ENCODE results near the gene TUBG1. TPM values are rescaled to one million over a fixed set of nuclear protein-coding genes. Genes with fewer than 3 reads are reported as not detected.
A peak's percentile ranks its signal among the peaks of the same experiment; 100 is the strongest.
"Not testable (repeated sequence)": the region's sequence is repeated elsewhere in the genome, so short reads cannot be mapped to it uniquely, and the experiment has no call there.

TUBG1 gene
- polyA plus RNA-seq, 10 donors, result 29.7 to 39.5 (median 34.5) TPM

- peak; percentile 93 to 97 (median 95) for DNase-seq
Observed at GRCh38 chr17:42577532-42578281, 31.8 kb upstream of the TUBG1 start, which contains the start of gene PSMC3IP. PSMC3IP (minus strand) TSS chr17:42577729; CDS start chr17:42577686, 43 bp downstream.

DNA sequence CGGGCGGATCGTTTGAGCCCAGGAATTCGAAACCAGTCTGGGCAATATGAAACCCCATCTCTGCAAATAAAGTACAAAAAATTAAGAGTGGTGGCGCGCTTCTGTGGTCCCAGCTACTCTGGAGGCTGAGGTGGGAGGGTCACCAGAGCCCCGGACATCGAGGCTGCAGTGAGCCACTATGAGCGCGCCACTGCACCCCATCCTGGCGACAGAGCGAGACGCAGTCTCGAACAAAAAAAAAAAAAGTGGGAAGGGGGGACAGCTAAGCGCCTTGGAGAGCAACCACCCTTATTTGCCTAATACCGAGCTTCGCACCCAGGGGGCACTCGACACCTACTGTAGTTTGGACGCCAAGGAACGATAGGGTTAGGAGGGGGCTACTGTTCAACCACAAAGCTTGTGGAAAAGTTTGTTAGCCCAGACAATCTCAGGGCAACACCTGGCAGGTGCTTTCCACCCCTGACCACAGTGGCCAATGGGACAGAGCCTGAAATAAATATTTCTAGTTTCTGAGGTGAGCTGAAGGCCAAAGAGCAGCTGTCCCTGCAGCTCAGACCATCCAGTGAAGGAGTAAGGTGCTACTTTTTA is 31.1 kb upstream of the TUBG1 start:
- DNase-seq, result peak; percentile 68 to 85 (median 74)

GRCh38 chr17:42579794-42580551 is 29.5 kb upstream of the TUBG1 start:
- DNase-seq, result no peak

DNA sequence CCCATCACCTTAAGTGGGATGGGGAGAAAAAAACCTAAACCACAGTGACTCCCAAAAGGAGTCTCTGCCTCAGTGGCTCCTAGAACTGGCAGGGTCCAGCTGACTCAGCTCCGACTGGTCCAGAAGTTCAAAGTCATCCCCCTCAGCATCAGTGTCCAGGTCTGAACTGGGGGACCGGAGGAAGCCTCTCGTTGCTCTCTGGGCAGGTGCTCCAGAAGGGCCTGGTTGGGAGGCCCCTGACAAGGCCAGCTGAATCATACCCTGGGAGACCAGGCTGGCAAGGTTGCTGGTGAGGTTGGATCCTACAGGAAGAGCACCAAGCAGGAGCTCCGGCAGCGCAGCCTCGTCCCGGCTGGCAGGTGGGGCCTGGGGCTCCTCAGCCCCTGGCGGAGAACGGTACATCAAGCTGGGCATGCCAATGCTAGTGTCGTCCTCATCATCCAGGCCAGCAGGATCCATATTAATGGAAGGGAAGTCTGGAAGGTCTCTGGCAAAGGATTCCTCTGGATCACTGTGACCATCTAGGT is 27.7 kb upstream of the TUBG1 start:
- no peak for DNase-seq

DNA sequence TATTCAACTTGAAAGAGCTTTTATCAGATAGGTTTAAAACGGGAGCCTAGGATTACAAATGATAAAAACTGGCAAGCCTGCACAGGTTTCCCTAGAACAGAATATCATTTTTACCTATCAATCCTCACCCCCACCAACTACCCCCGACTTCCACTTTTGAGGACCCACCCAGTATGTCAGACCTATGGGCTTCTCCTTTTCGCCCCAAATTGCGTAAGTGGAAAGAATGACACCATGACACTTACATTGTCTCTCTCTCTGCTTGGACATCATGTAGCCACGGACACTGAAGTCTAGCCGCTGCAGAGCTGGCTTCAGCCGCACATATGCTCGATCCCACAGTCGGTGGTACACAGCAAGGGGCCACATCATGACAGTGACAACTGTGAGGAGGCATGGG is 24.6 kb upstream of the TUBG1 start:
- no peak for DNase-seq

DNA sequence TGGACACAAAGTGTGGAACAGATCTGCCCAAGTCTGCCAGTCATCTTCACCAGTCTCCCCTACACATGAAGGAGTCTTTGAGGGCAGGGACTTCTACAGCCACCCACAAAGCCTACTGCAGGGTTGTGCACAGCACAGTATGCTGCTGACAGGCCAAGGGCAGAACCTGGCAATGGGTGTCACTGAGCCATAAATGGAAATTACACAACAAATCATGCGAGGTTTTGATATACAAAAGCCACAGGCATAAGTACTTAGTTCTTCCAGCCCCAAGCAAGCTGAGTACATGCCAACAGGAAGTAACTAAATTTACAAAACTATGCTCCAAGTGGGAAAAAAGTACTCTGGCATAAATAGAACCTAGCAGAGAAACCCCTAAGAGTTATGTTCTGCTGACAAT is 24.1 kb upstream of the TUBG1 start:
- no peak for DNase-seq

DNA sequence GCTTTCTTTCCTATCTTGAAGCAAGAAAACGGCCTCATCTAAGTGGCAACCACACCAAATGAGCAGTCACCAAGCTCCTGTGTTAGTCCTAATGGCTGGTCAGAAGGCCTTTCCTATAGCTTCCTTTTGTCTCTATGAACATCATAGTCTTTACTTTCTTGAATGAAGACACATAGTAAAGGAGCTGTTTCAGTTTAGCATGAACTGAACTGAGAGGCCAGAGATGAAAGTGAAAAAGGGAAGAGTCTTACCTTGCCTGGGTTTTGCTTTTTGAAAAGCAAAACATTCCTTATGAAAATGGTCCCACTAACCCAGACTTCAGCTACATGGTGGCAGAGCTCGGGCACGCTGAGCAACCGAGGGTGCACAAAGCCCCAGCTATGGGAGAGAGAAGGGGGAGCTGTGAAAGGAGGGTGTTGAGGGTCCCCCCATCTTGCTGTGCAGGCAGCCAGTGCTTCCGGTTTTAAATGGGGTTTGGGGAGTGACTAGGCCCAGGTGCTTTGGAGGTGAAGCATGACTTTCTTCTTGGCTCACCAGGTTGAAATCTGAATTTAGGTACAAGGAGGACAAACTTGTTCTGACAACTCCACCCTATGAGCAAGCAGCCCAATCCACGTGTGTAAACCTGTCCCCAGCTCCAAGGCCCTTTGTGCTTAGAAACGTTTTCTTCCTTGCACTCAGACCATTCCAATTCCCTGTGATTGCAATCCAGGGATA is 22.8 kb upstream of the TUBG1 start:
- DNase-seq, result no peak

GRCh38 chr17:42590886-42591285 is 18.6 kb upstream of the TUBG1 start:
- no peak for DNase-seq

DNA sequence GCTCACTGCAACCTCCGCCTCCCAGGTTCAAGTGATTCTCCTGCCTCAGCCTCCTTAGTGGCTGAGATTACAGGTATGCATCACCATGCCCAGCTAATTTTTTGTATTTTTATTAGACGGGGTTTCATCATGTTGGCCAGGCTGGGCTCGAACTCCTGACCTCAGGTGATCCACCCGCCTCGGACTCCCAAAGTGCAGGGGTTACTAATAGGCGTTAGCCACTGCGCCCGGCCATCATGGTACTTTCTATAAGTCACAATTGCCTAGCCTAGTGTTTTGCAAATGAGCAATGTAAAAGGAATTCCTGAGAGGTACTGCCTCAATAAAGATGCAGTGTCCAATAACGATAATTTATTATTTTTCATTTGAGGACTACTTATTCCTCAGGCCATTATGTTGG is 18.1 kb upstream of the TUBG1 start:
- DNase-seq, result no peak

GRCh38 chr17:42596386-42596785 is 13.1 kb upstream of the TUBG1 start:
- DNase-seq, result no peak

DNA sequence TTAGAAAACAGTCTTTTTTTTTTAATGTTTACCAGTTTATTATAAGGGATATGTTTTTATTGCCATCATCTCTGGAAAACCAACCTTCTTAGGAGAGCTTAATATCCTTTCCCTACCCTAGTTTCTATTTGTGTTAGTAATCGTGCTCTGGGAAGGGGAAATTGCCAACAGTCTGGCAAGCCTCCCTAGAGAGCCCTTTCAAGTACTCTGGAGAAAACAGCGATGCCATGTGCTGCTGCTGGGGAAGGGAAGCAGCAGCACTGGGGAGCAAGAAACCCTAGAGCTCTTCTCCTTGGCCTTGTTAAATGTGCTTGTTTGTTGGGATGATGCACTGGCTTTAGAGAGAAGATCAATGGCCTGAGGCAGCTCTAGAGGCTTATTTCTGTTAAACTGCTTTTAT is 10.6 kb upstream of the TUBG1 start:
- DNase-seq, result no peak

DNA sequence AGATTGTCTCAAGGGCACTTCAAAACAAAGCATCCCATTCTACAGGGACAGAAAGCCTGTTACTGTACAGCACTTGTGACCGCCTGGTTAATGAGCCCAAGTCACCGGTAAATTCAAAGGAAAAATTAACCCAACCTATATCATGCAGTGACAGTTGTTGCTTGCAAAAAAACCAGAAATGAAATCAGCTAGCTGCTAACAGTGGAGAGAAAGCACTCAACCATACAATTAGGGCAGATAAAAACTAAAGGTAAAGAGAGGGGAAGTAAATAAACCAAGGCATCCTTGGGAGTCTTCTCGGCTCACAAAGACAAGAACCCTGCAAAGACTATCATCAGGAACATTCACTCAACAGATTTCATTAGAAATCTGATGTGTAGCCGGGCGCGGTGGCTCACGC is 6.2 kb upstream of the TUBG1 start:
- no peak for DNase-seq

- no peak for DNase-seq
Observed at GRCh38 chr17:42607769-42608168, 1.7 kb upstream of the TUBG1 start.

DNA sequence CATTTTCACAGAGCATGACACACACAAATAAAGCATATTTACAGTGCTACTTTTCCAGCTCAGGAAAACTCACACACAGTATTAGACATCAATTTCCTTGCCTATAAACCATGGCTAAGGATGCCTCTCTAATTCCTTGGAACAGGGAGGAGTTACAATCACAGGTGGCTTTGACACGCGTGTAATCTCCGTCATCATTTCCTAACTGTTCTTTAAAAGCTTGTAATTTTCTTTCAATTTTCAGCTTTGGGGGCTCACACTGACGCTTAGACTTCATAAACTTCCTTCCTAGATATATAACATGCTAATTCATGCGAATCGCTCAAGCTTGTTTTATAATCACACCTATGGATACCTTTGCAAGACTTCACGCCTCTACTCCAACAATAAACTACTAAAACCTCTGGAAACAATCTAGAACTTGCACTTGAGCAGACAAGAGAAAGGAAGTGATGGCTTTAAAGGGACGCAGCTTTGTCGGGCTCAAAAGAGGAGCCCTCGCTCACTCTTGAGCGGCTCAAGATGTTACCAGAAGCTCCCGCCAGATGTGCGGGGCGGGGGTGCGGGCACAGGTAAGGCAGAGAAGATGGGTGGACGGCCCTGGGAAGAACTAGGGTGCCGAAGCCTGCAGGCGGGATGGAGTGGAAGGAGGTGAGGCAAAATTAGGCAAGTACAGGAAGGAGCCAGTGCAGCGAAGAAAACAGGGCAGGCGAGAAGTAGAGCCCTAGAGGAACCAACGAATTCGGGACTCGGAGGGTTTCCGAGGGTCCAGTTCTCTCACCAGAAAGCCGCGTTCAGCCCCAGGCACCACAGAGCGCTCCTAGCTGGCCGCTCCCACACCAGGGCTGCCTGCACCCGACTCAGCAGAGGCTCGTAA is 940 bp upstream of the TUBG1 start:
- peak in 2 of 3 donors; percentile 3 to 17 for DNase-seq

GRCh38 chr17:42609814-42610801 is 625 bp downstream of the TUBG1 start:
- not testable (repeated sequence) for DNase-seq

DNA sequence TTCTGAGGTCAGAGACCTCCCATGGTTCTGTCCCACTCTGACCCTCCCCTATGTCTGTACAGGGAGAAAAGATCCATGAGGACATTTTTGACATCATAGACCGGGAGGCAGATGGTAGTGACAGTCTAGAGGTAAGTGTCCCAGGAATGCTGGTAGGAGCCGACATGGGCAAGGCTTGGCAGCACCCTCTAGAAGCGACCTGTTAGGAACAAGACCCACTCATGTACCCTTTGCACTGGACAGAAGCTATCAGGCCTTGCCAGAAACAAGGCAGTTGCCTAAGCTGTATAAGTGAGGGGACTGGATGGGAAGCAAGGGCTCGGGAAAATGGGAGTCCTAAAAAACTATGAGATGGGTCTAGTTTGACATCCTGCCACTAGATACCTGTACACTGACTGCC is 2.5 kb downstream of the TUBG1 start:
- no peak for DNase-seq

DNA sequence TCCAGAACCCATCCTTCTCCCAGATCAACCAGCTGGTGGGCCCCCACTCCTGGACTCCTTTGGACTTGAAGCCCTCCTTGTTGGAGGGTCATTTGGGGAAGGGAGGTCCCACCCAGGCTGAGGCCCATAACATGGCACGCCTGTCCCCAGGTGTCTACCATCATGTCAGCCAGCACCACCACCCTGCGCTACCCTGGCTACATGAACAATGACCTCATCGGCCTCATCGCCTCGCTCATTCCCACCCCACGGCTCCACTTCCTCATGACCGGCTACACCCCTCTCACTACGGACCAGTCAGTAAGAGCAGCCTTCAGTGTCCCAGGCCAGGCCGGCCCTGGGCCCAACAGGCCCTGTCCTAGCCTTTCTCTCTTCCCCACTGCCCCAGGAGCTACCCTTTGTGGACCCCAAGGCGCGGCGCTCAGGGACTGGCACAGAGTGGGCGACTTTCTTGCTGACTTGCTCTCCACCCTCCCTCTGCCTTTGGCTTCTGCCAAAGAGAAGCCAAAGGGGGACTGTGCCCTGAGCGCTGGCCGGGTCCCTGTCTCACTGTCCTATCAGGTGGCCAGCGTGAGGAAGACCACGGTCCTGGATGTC is 4.3 kb downstream of the TUBG1 start:
- no peak for DNase-seq

DNA sequence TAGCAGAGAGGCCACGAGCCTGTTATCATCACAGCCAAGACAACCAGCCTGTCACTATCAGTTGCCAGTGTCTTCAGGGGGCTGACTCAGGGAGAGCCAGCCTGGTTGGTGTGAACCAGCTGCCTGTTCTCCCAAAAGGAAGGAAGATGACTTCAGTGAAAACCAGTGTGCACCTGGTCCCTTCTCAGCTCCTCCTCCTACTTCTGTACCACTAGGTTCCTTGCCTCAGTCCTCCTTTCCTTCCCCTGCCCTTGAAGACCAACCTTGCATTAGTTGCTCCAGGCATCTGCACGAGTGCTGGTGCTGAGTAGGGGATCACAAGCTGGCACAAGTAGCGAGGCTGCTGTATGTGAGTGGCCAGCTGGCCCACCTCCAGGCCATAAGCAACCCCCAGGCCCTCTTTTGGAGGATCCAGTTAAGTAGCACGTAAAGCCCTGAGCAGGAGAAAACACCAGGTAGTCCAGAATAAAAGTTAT is 8.5 kb downstream of the TUBG1 start:
- peak in 2 of 3 donors; percentile 7 to 9 for DNase-seq
